ENCODE data around the gene KASH5. TPM values are rescaled to one million over a fixed set of nuclear protein-coding genes. Genes with fewer than 3 reads are reported as not detected.

Gene KASH5
- total RNA-seq, 1 experiment from 2014 or later = not detected

DNA sequence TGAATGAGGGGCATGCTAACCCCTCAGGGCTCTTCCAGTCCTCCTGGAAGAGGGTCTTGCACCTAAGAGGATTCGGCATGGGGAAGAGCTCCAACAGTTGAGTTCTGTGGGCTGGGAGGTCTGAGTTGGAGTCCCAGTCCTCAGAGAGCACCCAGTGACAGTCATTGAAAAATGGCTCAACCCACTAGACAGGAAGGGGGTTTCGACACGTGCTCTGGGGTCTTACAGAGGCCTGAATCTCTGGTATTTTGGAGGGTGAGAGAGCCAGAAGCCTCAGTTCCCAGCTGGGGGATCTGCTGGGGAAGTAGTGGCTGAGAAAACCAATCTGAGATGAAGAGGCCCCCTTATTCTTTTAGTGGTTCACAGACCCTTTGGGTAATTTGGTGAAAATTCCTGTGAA lies 26.2 kb downstream of the KASH5 start:
- Histone ChIP-seq H3K4ac (ENCODE audit: low read depth, low read length) (no peak overlapping the region), H3K9me3 (ENCODE audit: control insufficient read depth, low read depth, low read length) (no peaks in the 10 kb centered on the region), H2BK5ac (ENCODE audit: insufficient read length, low read length) (no peak overlapping the region), H3T11ph (ENCODE audit: low read length) (no peak overlapping the region), H3K79me2 (ENCODE audit: insufficient read depth, low read length) (no peaks in the 10 kb centered on the region), H3K56ac (ENCODE audit: insufficient read length, low read depth, low read length) (no peak overlapping the region), H4K20me1 (ENCODE audit: control insufficient read depth, insufficient read depth, insufficient read length) (no peaks in the 10 kb centered on the region), H4K91ac (ENCODE audit: insufficient read length, low read depth, low read length) (no peak overlapping the region), H3K14ac (ENCODE audit: insufficient read depth, low read length) (no peak overlapping the region), H2AK5ac (ENCODE audit: insufficient read length, low read length) (no peak overlapping the region), H2AFZ (ENCODE audit: low read length) (no peak overlapping the region), H4K5ac (ENCODE audit: insufficient read length, low read depth, low read length) (no peak overlapping the region), H3K23ac (ENCODE audit: insufficient read length, low read depth, low read length) (no peak overlapping the region), H4K8ac (replicated peaks; ENCODE audit: insufficient read length, low read depth, low read length) (no peak overlapping the region), H3K9ac (ENCODE audit: extremely low read depth, insufficient read length, low read length) (no peak overlapping the region), H3K18ac (ENCODE audit: insufficient read length, low read depth, low read length) (no peak overlapping the region), H3K4me2 (ENCODE audit: insufficient read depth, insufficient read length, low read length) (no peak overlapping the region), H3K79me1 (ENCODE audit: insufficient read depth, low read depth, low read length, poor library complexity, severe bottlenecking) (no peaks in the 10 kb centered on the region), H3K27ac (ENCODE audit: insufficient read length, low read depth, low read length) (no peak overlapping the region), H2BK15ac (ENCODE audit: low read depth, low read length) (no peak overlapping the region), H2BK12ac (ENCODE audit: insufficient read length, low read depth, low read length) (no peak overlapping the region), H3K4me1 (ENCODE audit: insufficient read depth, low read length) (no peaks in the 10 kb centered on the region), H3K23me2 (ENCODE audit: insufficient read length, low read depth, low read length, poor library complexity, severe bottlenecking) (peaks cover 5% of the 10 kb centered on the region), H2BK120ac (ENCODE audit: low read depth, low read length, poor library complexity, severe bottlenecking) (no peak overlapping the region), H2BK20ac (ENCODE audit: low read depth, low read length, poor library complexity, severe bottlenecking) (no peak overlapping the region), H3K27me3 (ENCODE audit: insufficient read depth, low read length) (no peaks in the 10 kb centered on the region)
- Mint-ChIP-seq H3K27ac (peak overlapping the region in 1 of 3 experiments; percentile 48; a peak in 1 of 7 replicates), H3K4me3 (no peak overlapping the region), H3K4me1 (peaks cover 48 to 62% of the 10 kb centered on the region in 2 experiments), H3K9me3 (no peaks in the 10 kb centered on the region; a peak in 1 of 5 replicates), H3K36me3 (ENCODE audit: insufficient read depth in 1 of 3, low read depth in 3 of 3) (no peaks in the 10 kb centered on the region; a peak in 1 of 7 replicates), H3K27me3 (ENCODE audit: low read depth) (peaks cover 13% of the 10 kb centered on the region)
- no peak for DNase-seq
- no peak for TF ChIP-seq CTCF (conservative IDR thresholded peaks at IDR 0.05)
- WGBS (ENCODE audit: extremely low coverage, insufficient read length, low lambda C conversion rate) = no CpG with 5 or more reads among the region's 3 CpGs
